ENCODE measurements around the gene CASP6. TPM values are rescaled to one million over a fixed set of nuclear protein-coding genes. Genes with fewer than 3 reads are reported as not detected.

Gene CASP6
- total RNA-seq, 4 donors from 2014 or later: 17.0 to 121 (median 43.7) TPM

DNA sequence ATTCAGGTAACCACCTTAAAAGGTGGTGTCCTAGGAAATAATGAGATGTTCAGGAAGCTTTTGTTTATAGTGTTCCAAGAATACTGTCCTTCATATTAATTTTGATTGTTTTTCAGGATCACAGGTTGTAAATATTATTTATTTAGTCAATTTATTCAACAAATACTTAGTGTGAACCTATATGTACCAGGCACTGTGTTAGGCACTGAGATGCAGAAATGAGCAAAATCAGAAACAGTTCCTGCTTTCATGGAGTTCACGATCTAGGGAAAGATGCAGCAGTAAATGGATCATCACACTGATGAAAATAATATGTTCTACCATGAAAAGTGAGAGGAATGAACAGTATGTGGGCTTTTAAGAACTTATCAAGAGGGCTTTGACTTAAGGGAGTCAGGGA, 44.9 kb upstream of the CASP6 start:
- no peaks in the 10 kb centered on the region for H3K4me1 ChIP-seq
- H3K9me3 ChIP-seq: no peaks in the 10 kb centered on the region
- H3K27ac ChIP-seq: no peak overlapping the region
- no peak for DNase-seq
- no peaks in the 10 kb centered on the region for H3K36me3 ChIP-seq
- intact Hi-C loops (cut with DNase I; ENCODE audit: low total_unique reads): no loop called here
- H3K27me3 ChIP-seq: no peaks in the 10 kb centered on the region
- no peak overlapping the region for H3K4me3 ChIP-seq
- TF ChIP-seq POLR2A (IDR thresholded peaks at IDR 0.05): no peak
- TF ChIP-seq, protein P1, sequence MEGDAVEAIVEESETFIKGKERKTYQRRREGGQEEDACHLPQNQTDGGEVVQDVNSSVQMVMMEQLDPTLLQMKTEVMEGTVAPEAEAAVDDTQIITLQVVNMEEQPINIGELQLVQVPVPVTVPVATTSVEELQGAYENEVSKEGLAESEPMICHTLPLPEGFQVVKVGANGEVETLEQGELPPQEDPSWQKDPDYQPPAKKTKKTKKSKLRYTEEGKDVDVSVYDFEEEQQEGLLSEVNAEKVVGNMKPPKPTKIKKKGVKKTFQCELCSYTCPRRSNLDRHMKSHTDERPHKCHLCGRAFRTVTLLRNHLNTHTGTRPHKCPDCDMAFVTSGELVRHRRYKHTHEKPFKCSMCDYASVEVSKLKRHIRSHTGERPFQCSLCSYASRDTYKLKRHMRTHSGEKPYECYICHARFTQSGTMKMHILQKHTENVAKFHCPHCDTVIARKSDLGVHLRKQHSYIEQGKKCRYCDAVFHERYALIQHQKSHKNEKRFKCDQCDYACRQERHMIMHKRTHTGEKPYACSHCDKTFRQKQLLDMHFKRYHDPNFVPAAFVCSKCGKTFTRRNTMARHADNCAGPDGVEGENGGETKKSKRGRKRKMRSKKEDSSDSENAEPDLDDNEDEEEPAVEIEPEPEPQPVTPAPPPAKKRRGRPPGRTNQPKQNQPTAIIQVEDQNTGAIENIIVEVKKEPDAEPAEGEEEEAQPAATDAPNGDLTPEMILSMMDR (IDR thresholded peaks at IDR 0.05): no peak

DNA sequence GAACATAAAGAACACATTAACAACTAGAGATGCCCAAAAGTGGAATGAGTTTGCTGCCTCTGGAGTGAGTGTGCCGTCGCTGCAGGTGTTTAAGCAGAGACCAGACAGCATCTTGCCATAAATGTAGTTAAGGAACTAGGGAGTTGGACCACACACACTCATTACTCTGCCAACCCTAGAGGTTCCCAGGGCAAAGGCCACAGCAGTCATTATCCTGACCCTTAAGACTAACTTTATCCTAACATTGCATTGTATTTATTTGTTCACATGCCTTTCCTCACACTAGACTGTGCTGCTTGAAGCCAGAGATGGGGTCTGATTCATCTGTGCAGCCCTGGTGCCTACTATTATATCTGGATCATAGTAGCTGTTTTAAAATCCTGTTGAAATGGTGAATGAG, 43.5 kb upstream of the CASP6 start:
- Histone ChIP-seq H3K27me3 (no peaks in the 10 kb centered on the region), H3K4me3 (no peak overlapping the region), H3K36me3 (no peaks in the 10 kb centered on the region), H3K9me3 (no peaks in the 10 kb centered on the region), H3K4me1 (no peaks in the 10 kb centered on the region), H3K27ac (no peak overlapping the region)
- DNase-seq: no peak
- intact Hi-C loops (cut with DNase I; ENCODE audit: low total_unique reads): no loop called here
- TF ChIP-seq POLR2A (IDR thresholded peaks at IDR 0.05): no peak
- TF ChIP-seq, protein P1 (IDR thresholded peaks at IDR 0.05): no peak

DNA sequence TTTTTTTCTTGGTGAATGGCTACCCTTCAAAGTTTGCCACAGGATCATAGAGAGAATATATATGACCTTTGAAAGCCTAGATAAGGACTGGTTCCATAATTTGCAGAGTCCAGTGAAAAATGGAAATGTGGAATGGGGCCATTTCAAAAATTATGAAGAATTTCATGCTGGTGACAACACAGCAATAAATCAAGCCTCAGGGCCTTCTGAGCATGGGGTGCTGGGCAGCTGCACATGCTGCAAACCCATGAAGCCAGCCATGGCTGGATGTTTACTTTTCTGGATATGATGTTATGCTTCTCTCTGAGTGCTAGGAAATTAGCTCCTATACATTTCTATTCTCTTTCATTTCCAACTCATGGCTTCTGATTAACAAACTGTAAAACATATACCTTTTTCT, 42.6 kb upstream of the CASP6 start:
- TF ChIP-seq, protein P1 (IDR thresholded peaks at IDR 0.05): no peak
- no peak for TF ChIP-seq POLR2A (IDR thresholded peaks at IDR 0.05)
- Histone ChIP-seq H3K36me3 (no peaks in the 10 kb centered on the region), H3K9me3 (no peaks in the 10 kb centered on the region), H3K4me1 (no peaks in the 10 kb centered on the region), H3K27me3 (no peaks in the 10 kb centered on the region), H3K27ac (no peak overlapping the region), H3K4me3 (no peak overlapping the region)
- intact Hi-C loops (cut with DNase I; ENCODE audit: low total_unique reads): no loop called here
- DNase-seq: no peak

DNA sequence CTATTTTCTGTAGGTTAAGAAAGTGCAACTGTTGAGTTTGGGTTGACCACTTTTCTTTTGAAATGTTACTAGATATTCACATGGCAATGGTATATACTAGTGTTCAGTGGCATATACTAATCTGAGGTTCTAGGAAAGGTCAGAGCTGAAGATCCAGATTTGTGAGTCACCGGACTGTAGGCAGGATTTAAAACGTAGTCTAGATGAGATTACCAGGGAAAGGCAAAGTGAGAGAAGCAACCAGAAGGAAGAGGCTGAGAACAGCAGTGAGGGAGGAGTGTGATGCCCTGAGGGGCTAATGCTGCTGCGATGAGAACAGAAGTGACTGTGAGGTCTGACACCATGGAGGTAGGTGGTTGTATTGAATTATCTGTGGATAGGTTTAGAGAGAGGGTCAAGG, 36.3 kb upstream of the CASP6 start:
- H3K27ac ChIP-seq: no peak overlapping the region
- H3K4me3 ChIP-seq: no peak overlapping the region
- H3K4me1 ChIP-seq: no peaks in the 10 kb centered on the region
- DNase-seq: no peak
- H3K27me3 ChIP-seq: no peaks in the 10 kb centered on the region
- H3K36me3 ChIP-seq: no peaks in the 10 kb centered on the region
- H3K9me3 ChIP-seq: no peaks in the 10 kb centered on the region
- no peak for TF ChIP-seq POLR2A (IDR thresholded peaks at IDR 0.05)
- TF ChIP-seq, protein P1 (IDR thresholded peaks at IDR 0.05): no peak
- intact Hi-C loops (cut with DNase I; ENCODE audit: low total_unique reads): no loop called here

DNA sequence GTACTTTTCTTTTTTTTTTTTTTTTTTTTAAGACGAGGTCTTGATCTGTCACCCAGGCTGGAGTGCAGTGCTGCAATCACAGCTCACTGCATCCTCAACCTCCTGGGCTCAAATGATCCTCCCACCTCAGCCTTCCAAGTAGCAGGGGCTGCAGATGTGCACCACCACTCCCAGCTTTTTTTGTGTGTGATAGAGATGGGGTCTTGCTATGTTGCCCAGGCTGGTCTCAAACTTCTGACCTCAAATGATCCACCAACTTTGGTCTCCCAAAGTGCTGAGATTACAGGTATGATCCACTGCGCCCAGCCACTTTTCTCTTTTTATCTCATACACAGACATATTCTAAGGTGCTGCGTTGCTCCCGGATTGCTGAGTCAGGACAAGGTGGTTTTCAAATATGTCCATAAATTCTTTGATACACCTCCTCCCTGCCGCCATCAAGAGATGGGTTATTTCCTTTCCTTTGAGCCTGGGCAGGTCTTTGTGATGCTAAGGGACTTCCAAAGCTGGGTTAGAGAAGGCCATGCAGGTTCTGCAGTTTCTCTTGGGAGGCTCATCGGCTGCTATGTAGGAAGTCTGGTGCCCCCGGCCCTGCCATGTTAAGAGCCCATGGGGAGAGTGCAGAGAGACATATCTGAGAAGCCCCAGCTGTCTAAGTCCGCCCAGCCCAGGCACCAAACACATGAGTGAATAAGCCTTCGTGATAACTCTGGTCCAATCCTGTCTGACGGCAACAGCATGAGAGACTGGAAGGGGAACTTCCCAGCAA, 35.0 kb upstream of the CASP6 start:
- H3K4me3 ChIP-seq: no peak overlapping the region
- H3K36me3 ChIP-seq: no peaks in the 10 kb centered on the region
- H3K9me3 ChIP-seq: no peaks in the 10 kb centered on the region
- DNase-seq: no peak
- no peak overlapping the region for H3K27ac ChIP-seq
- intact Hi-C loops (cut with DNase I; ENCODE audit: low total_unique reads): no loop called here
- TF ChIP-seq, protein P1 (IDR thresholded peaks at IDR 0.05): no peak
- TF ChIP-seq POLR2A (IDR thresholded peaks at IDR 0.05): no peak
- H3K4me1 ChIP-seq: no peaks in the 10 kb centered on the region
- H3K27me3 ChIP-seq: no peaks in the 10 kb centered on the region

Measured in uterus (tissue), 4 donors.